ENCODE data around the gene GSTT2B. TPM values are rescaled to one million over a fixed set of nuclear protein-coding genes. Genes with fewer than 3 reads are reported as not detected.
"Not testable (repeated sequence)": the region's sequence is repeated elsewhere in the genome, so short reads cannot be mapped to it uniquely, and the experiment has no call there.

The GSTT2B gene
- total RNA-seq, 1 donor: 4.9 TPM

GRCh38 chr22:23909296-23909898, 51.6 kb downstream of the GSTT2B start:
- no peak overlapping the region for H3K4me3 ChIP-seq (ENCODE audit: low read depth, low read length)
- peak; percentile 60 for DNase-seq (ENCODE audit: low read depth)
- TF ChIP-seq, protein P1, sequence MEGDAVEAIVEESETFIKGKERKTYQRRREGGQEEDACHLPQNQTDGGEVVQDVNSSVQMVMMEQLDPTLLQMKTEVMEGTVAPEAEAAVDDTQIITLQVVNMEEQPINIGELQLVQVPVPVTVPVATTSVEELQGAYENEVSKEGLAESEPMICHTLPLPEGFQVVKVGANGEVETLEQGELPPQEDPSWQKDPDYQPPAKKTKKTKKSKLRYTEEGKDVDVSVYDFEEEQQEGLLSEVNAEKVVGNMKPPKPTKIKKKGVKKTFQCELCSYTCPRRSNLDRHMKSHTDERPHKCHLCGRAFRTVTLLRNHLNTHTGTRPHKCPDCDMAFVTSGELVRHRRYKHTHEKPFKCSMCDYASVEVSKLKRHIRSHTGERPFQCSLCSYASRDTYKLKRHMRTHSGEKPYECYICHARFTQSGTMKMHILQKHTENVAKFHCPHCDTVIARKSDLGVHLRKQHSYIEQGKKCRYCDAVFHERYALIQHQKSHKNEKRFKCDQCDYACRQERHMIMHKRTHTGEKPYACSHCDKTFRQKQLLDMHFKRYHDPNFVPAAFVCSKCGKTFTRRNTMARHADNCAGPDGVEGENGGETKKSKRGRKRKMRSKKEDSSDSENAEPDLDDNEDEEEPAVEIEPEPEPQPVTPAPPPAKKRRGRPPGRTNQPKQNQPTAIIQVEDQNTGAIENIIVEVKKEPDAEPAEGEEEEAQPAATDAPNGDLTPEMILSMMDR (IDR thresholded peaks at IDR 0.05; ENCODE audit: insufficient read depth, low read length): no peak

GRCh38 chr22:23908587-23909205, 52.3 kb downstream of the GSTT2B start:
- no peak overlapping the region for H3K4me3 ChIP-seq (ENCODE audit: low read depth, low read length)
- TF ChIP-seq, protein P1 (IDR thresholded peaks at IDR 0.05; ENCODE audit: insufficient read depth, low read length): no peak
- no peak for DNase-seq (ENCODE audit: low read depth)

DNA sequence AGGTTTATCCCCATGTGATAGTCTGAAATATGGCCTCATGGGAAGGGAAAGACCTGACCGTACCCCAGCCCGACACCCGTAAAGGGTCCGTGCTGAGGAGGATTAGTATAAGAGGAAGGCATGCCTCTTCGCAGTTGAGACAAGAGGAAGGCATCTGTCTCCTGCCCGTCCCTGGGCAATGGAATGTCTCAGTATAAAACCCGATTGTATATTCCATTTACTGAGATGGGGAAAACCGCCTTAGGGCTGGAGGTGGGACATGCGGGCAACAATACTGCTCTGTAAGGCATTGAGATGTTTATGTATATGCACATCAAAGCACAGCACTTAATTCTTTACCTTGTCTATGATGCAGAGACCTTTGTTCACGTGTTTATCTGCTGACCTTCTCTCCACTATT, 53.6 kb downstream of the GSTT2B start:
- DNase-seq (ENCODE audit: low read depth); H3K4me3 ChIP-seq (ENCODE audit: low read depth, low read length): not testable (repeated sequence)

Other genes with a start within 250 kb of the GSTT2B start
- 5.3 and 5.9 TPM in 2 replicates for gene ZNF70, start 210.1 kb downstream of the GSTT2B start, total RNA-seq (ENCODE audit: low replicate concordance)
- not detected in 2 replicates for gene VPREB3, start 206.8 kb downstream of the GSTT2B start, total RNA-seq (ENCODE audit: low replicate concordance)
- 0.18 and 4.9 TPM in 2 replicates for gene C22orf15, start 198.2 kb downstream of the GSTT2B start, total RNA-seq (ENCODE audit: low replicate concordance)
- 2.5 and 2.6 TPM in 2 replicates for gene CHCHD10, start 193.2 kb downstream of the GSTT2B start, total RNA-seq (ENCODE audit: low replicate concordance)
- gene MMP11, start 188.3 kb downstream of the GSTT2B start, total RNA-seq (ENCODE audit: low replicate concordance): 5.1 and 47.8 TPM in 2 replicates
- gene SMARCB1, start 174.2 kb downstream of the GSTT2B start, total RNA-seq (ENCODE audit: low replicate concordance): 55.2 and 96.1 TPM in 2 replicates
- gene DERL3, start 122.2 kb downstream of the GSTT2B start, total RNA-seq (ENCODE audit: low replicate concordance): 0.36 TPM in 1 of 2 replicates, not detected in the other
- gene SLC2A11, start 103.3 kb downstream of the GSTT2B start, total RNA-seq (ENCODE audit: low replicate concordance): 11.4 and 11.9 TPM in 2 replicates
- gene MIF, start 66.8 kb downstream of the GSTT2B start, total RNA-seq (ENCODE audit: low replicate concordance): 27.3 and 160 TPM in 2 replicates
- gene DDTL, start 5.7 kb upstream of the GSTT2B start, total RNA-seq (ENCODE audit: low replicate concordance): 0.81 and 1.8 TPM in 2 replicates
- gene DDT, start 13.2 kb upstream of the GSTT2B start, total RNA-seq (ENCODE audit: low replicate concordance): 36.4 and 82.9 TPM in 2 replicates
- 0.54 TPM in 1 of 2 replicates, not detected in the other for gene GSTT2, start 18.9 kb upstream of the GSTT2B start, total RNA-seq (ENCODE audit: low replicate concordance)
- not detected in 2 replicates for gene GSTT4, start 44.3 kb upstream of the GSTT2B start, total RNA-seq (ENCODE audit: low replicate concordance)
- 49.2 and 70.5 TPM in 2 replicates for gene CABIN1, start 50.1 kb upstream of the GSTT2B start, total RNA-seq (ENCODE audit: low replicate concordance)
- gene SUSD2, start 220.3 kb upstream of the GSTT2B start, total RNA-seq (ENCODE audit: low replicate concordance): 0.99 and 5.6 TPM in 2 replicates

Data from fibroblast of the aortic adventitia (primary cell).